ENCODE measurements around the gene PHACTR3.

PHACTR3 gene

GRCh38 chr20:59800309-59800708, 196.0 kb downstream of the PHACTR3 start:
- no peak for DNase-seq (ENCODE audit: low read depth)

GRCh38 chr20:59802018-59802417, 197.7 kb downstream of the PHACTR3 start:
- DNase-seq (ENCODE audit: low read depth), result no peak

- DNase-seq (ENCODE audit: low read depth), result no peak
Observed at GRCh38 chr20:59802471-59803221, 198.3 kb downstream of the PHACTR3 start.

GRCh38 chr20:59804347-59804746, 200.0 kb downstream of the PHACTR3 start:
- DNase-seq (ENCODE audit: low read depth), result no peak

GRCh38 chr20:59804871-59805665, 200.7 kb downstream of the PHACTR3 start:
- DNase-seq (ENCODE audit: low read depth), result no peak

- DNase-seq (ENCODE audit: low read depth), result no peak
Observed at GRCh38 chr20:59805786-59806577, 201.6 kb downstream of the PHACTR3 start.

GRCh38 chr20:59806578-59806975, 202.2 kb downstream of the PHACTR3 start:
- DNase-seq (ENCODE audit: low read depth), result no peak

GRCh38 chr20:59807909-59808728, 203.8 kb downstream of the PHACTR3 start:
- DNase-seq (ENCODE audit: low read depth), result no peak

GRCh38 chr20:59808729-59809381, 204.5 kb downstream of the PHACTR3 start:
- no peak for DNase-seq (ENCODE audit: low read depth)

GRCh38 chr20:59809630-59810448, 205.5 kb downstream of the PHACTR3 start:
- DNase-seq (ENCODE audit: low read depth), result no peak

- no peak for DNase-seq (ENCODE audit: low read depth)
Observed at GRCh38 chr20:59810449-59811187, 206.3 kb downstream of the PHACTR3 start.

GRCh38 chr20:59811681-59812171, 207.4 kb downstream of the PHACTR3 start:
- no peak for DNase-seq (ENCODE audit: low read depth)

GRCh38 chr20:59812286-59813125, 208.2 kb downstream of the PHACTR3 start:
- no peak for DNase-seq (ENCODE audit: low read depth)

GRCh38 chr20:59813126-59813947, 209.0 kb downstream of the PHACTR3 start:
- no peak for DNase-seq (ENCODE audit: low read depth)

- DNase-seq (ENCODE audit: low read depth), result no peak
Observed at GRCh38 chr20:59813948-59814839, 209.9 kb downstream of the PHACTR3 start.

- no peak for DNase-seq (ENCODE audit: low read depth)
Observed at GRCh38 chr20:59814840-59815340, 210.6 kb downstream of the PHACTR3 start.
